A673 (cell line): ENCODE results near the gene INAFM2. TPM values are rescaled to one million over a fixed set of nuclear protein-coding genes. Genes with fewer than 3 reads are reported as not detected.

Experiments used
- BruUV-seq: library from RNA; stranded (reverse); fragments of 400-500 nt; replicated peaks from 2 replicates; lab custom pipeline; 2021; lab: Mats Ljungman, UMichigan
- CTCF ChIA-PET: fragments of 300-600 bp; sonication (Branson Sonifier 250); formaldehyde crosslinking; loops from one replicate; lab custom pipeline; 2022; ENCODE audit warnings: antibody characterized with exemption; lab: Charles Lee
- POLR2A ChIA-PET: fragments of 300-600 bp; sonication (Branson Sonifier 250); formaldehyde crosslinking; loops from one replicate; lab custom pipeline; 2022; ENCODE audit warnings: antibody characterized with exemption; ENCODE audit not compliant: low non-redundant PET; lab: Charles Lee
- DNase-seq: peaks from one replicate; pipeline ENCODE4 v3.0.0-alpha.2; 2015; ENCODE audit warnings: low spot score
- H3K27ac ChIP-seq: fragments of 200-600 bp; sonication (generic); 2 replicates; pipeline ENCODE4 v1.5.1; 2016; ENCODE audit warnings: mixed run types, low read depth, mild to moderate bottlenecking, mixed read lengths, antibody characterized with exemption, low read length; ENCODE audit not compliant: poor library complexity, severe bottlenecking
- H3K27me3 ChIP-seq: fragments of 200-600 bp; sonication (generic); replicated peaks from 2 replicates; pipeline ENCODE4 v1.6.1; 2017; ENCODE audit warnings: mixed run types, low read depth, mild to moderate bottlenecking, mixed read lengths, antibody characterized with exemption, low read length; ENCODE audit not compliant: insufficient read depth, poor library complexity
- H3K36me3 ChIP-seq: fragments of 200-600 bp; sonication (generic); 2 replicates; pipeline ENCODE4 v1.6.1; 2016; ENCODE audit warnings: mixed run types, mild to moderate bottlenecking, mixed read lengths, antibody characterized with exemption, low read length; ENCODE audit not compliant: insufficient read depth, poor library complexity, severe bottlenecking
- H3K4me1 ChIP-seq: fragments of 200-600 bp; sonication (generic); 2 replicates; pipeline ENCODE4 v1.6.1; 2017; ENCODE audit warnings: mixed run types, mild to moderate bottlenecking, mixed read lengths, antibody characterized with exemption, low read length; ENCODE audit not compliant: insufficient read depth, poor library complexity, severe bottlenecking
- H3K4me3 ChIP-seq: fragments of 200-600 bp; sonication (generic); 2 replicates; pipeline ENCODE4 v1.5.1; 2016; ENCODE audit warnings: low read depth, mixed run types, mild to moderate bottlenecking, mixed read lengths, low read length; ENCODE audit not compliant: poor library complexity, severe bottlenecking
- H3K9me3 ChIP-seq: fragments of 200-600 bp; sonication (generic); 2 replicates; pipeline ENCODE4 v1.6.1; 2016; ENCODE audit warnings: mixed run types, low read depth, mild to moderate bottlenecking, mixed read lengths, antibody characterized with exemption, low read length; ENCODE audit not compliant: poor library complexity, severe bottlenecking
- CTCF ChIP-seq: fragments of 300-800, 200-600 bp; sonication (generic); conservative IDR thresholded peaks from 2 replicates; pipeline ENCODE4 v1.5.1; 2017; ENCODE audit warnings: low read depth, mild to moderate bottlenecking, antibody characterized with exemption, low read length, moderate library complexity, mixed read lengths
- EZH2 ChIP-seq: fragments of 200-600 bp; sonication (generic); IDR thresholded peaks from 2 replicates; pipeline ENCODE4 v1.6.1; 2017; ENCODE audit warnings: borderline replicate concordance, low read depth, mild to moderate bottlenecking, mixed read lengths, antibody characterized with exemption, low read length; ENCODE audit not compliant: poor library complexity, severe bottlenecking
- intact Hi-C: fragments of 100-400 bp; cut with micrococcal nuclease; formaldehyde crosslinking; loops from one replicate; pipeline ENCODE4 v1.10.0; 2022; ENCODE audit not compliant: unreplicated experiment
- total RNA-seq: library from RNA; stranded (reverse); gene quantifications from 2 replicates; pipeline ENCODE4 v1.2.3, GENCODE V29; 2021

INAFM2 gene
- total RNA-seq, 1 experiment from 2014 or later = 14.5 TPM

- Histone ChIP-seq H3K4me1 (peaks cover 62% of the 10 kb centered on the region), H3K27ac (peak overlapping the region; percentile 59), H3K9me3 (no peaks in the 10 kb centered on the region), H3K4me3 (peak overlapping the region; percentile 63), H3K27me3 (no peaks in the 10 kb centered on the region), H3K36me3 (no peaks in the 10 kb centered on the region)
- BruUV-seq = no TSS peak
- DNase-seq = peak; percentile 52
- ChIA-PET CTCF (interaction anchor here (0.6 kb wide), 1 partner anchor 204 kb away, joined by 3 read pairs; no protein-coding TSS in a partner anchor), POLR2A (no interaction called here)
- TF ChIP-seq CTCF (peak; percentile 57), EZH2 (no peak)
- intact Hi-C loops = no loop called here
Measured at GRCh38 chr15:40282147-40282868, 41.2 kb upstream of the INAFM2 start.

DNA sequence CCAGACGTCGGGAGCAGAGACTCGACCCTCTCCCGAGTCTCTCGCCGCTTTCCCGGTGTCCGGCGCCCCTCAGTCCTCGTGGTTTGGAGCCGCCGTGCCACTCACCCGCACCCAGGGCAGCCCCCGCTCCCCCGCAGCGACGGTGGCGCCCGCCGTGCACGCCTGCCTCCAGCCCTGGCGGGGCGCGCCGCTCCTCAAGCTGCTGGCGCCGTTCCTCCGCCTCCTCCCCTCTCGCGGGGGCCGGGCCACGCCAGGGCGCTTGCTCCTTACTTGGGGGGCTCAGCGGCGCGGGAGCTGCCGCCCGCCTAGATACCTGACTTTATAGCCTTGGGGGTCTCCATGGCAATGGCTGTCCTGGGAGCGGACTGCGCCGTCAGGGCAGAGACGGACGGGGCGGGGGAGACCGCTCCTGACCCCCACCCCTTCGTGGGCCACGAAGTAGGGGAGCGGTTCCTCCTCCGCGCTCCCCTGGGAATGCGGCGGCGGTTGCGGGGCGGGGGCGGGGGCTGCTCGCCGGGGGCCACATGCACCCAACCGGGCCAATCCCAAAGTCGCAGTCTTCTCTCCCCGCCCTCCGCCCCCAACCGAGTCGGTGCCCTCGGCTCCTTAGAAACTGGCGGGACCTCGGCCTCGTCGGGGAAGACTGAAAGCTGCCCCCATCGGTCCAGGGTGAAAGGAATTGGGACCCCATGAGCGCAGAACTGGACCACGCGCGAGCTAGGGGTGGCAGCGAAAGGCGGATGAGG is 40.5 kb upstream of the INAFM2 start, which contains the start of gene ANKRD63:
TSS of gene ANKRD63 (minus strand) at position 196 of the 746 bp plus-strand sequence. CDS start 478 bp downstream, outside the sequence.
- POLR2A ChIA-PET = no interaction called here
- Histone ChIP-seq H3K4me1 (peaks cover 55% of the 10 kb centered on the region), H3K9me3 (no peaks in the 10 kb centered on the region), H3K27me3 (no peaks in the 10 kb centered on the region), H3K4me3 (peak within 1 kb of the TSS; percentile 63), H3K36me3 (no peaks in the 10 kb centered on the region), H3K27ac (peak within 1 kb of the TSS; percentile 59)
- no peak for TF ChIP-seq CTCF
- TF ChIP-seq EZH2 = no peak
- no TSS peak for BruUV-seq
- peak; percentile 68 for DNase-seq
- intact Hi-C loops = no loop called here
- CTCF ChIA-PET = interaction anchor here (0.6 to 0.8 kb wide), 3 partner anchors 10 to 205 kb away, joined by 3 to 7 read pairs (median 3); partner anchors contain the start of gene CCDC9B

DNA sequence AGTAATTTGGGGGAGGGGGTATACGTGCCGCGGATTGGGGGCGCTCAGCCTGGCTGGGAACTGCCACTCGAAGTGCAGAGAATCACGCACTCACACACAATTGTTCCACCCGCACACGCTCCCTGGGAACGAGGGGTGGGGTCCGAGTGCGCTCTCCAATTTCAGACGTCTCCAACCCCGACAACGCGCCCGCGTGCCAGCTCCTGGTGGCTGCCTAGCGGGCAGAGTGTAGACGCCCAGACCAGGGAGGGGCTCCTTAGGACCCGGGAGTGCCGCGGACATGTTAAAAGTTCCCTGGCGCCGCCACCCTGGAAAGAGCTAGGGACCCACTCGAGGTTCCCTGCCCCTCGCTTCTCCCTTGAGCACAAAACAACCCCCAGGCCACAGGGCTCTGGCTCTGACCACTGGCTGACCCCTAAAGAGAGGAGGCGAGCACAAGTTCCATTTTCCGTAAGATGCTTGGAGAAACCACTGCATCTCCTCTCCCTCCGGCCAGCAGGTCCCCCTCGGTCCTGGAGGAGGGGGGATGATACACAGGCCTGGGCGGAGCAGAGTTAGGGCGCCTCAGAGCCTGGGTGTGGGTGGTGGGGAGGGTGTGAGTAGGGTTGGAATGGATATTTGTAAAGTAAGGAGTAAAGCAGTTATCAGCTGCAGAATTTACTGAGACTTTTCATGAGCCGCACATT is 39.7 kb upstream of the INAFM2 start:
- ChIA-PET POLR2A (no interaction called here), CTCF (interaction anchor here (0.8 kb wide), 1 partner anchor 11 kb away, joined by 3 read pairs; no protein-coding TSS in a partner anchor)
- Histone ChIP-seq H3K9me3 (no peaks in the 10 kb centered on the region), H3K36me3 (no peaks in the 10 kb centered on the region), H3K27me3 (no peaks in the 10 kb centered on the region), H3K4me1 (peaks cover 50% of the 10 kb centered on the region), H3K4me3 (peak overlapping the region; percentile 63), H3K27ac (no peak overlapping the region)
- TF ChIP-seq EZH2 (no peak), CTCF (no peak)
- BruUV-seq = no TSS peak
- intact Hi-C loops = no loop called here
- DNase-seq = peak; percentile 35
